HEK293T (cell line): Measurements from ENCODE around the gene LRRC27.

Source experiments
- CTCF ChIA-PET: fragments of 350-600 bp; formaldehyde crosslinking; extraction: SDS; loops from one replicate; lab custom pipeline; 2021; ENCODE audit warnings: antibody characterized with exemption, inconsistent platforms; lab: Yijun Ruan, JAX
- POLR2A ChIA-PET: fragments of 350-600 bp; formaldehyde crosslinking; extraction: SDS; loops from one replicate; lab custom pipeline; 2020; ENCODE audit warnings: antibody characterized with exemption, inconsistent platforms; lab: Yijun Ruan, JAX
- DNase-seq: peaks from one replicate; pipeline ENCODE4 v3.0.0; 2012; ENCODE audit warnings: mixed read lengths; ENCODE audit errors: extremely low spot score
- ARNT ChIP-seq: fragments of 450-650 bp; IDR thresholded peaks from 2 replicates; pipeline ENCODE4 v1.6.1; 2017; ENCODE audit warnings: mild to moderate bottlenecking
- BHLHE40 ChIP-seq: fragments of 450-650 bp; IDR thresholded peaks from 2 replicates; pipeline ENCODE4 v1.6.1; 2016; ENCODE audit warnings: mild to moderate bottlenecking, moderate library complexity, borderline replicate concordance
- CTBP1 ChIP-seq: fragments of 450-650 bp; IDR thresholded peaks from 2 replicates; pipeline ENCODE4 v1.6.1; 2016; ENCODE audit warnings: borderline replicate concordance
- ELF4 ChIP-seq: fragments of 450-650 bp; IDR thresholded peaks from 2 replicates; pipeline ENCODE4 v1.6.1; 2017; ENCODE audit warnings: antibody characterized with exemption
- FOXA1 ChIP-seq: fragments of 450-650 bp; IDR thresholded peaks from 2 replicates; pipeline ENCODE4 v1.6.1; 2016; ENCODE audit warnings: mild to moderate bottlenecking
- FOXK2 ChIP-seq: fragments of 450-650 bp; IDR thresholded peaks from 2 replicates; pipeline ENCODE4 v1.6.1; 2016; ENCODE audit warnings: mild to moderate bottlenecking
- FOXM1 ChIP-seq: fragments of 450-650 bp; IDR thresholded peaks from 2 replicates; pipeline ENCODE4 v1.6.1; 2017; ENCODE audit warnings: mild to moderate bottlenecking, borderline replicate concordance
- HDGF ChIP-seq: fragments of 450-650 bp; IDR thresholded peaks from 2 replicates; pipeline ENCODE4 v1.6.1; 2017; ENCODE audit warnings: antibody characterized with exemption, borderline replicate concordance
- L3MBTL2 ChIP-seq: fragments of 450-650 bp; conservative IDR thresholded peaks from 2 replicates; pipeline ENCODE4 v1.6.1; 2016; ENCODE audit warnings: mild to moderate bottlenecking
- LEF1 ChIP-seq: fragments of 450-650 bp; IDR thresholded peaks from 2 replicates; pipeline ENCODE4 v1.6.1; 2017; ENCODE audit warnings: mild to moderate bottlenecking, borderline replicate concordance
- NFRKB ChIP-seq: fragments of 450-650 bp; IDR thresholded peaks from 2 replicates; pipeline ENCODE4 v1.6.1; 2016; ENCODE audit warnings: mild to moderate bottlenecking, moderate library complexity
- PKNOX1 ChIP-seq: fragments of 450-650 bp; IDR thresholded peaks from 2 replicates; pipeline ENCODE4 v1.6.1; 2016
- SP1 ChIP-seq: fragments of 450-650 bp; IDR thresholded peaks from 2 replicates; pipeline ENCODE4 v1.6.1; 2017
- SUZ12 ChIP-seq: fragments of 450-650 bp; IDR thresholded peaks from 2 replicates; pipeline ENCODE4 v1.6.1; 2016; ENCODE audit warnings: mild to moderate bottlenecking
- TARDBP ChIP-seq: fragments of 450-650 bp; IDR thresholded peaks from 2 replicates; pipeline ENCODE4 v1.6.1; 2016
- ZNF384 ChIP-seq: fragments of 450-650 bp; IDR thresholded peaks from 2 replicates; pipeline ENCODE4 v1.6.1; 2016

Gene LRRC27

GRCh38 chr10:132296666-132297443, 35.1 kb upstream of the LRRC27 start:
- ChIA-PET POLR2A (no interaction called here), CTCF (interaction anchor here (0.5 kb wide), 1 partner anchor 29 kb away, joined by 3 read pairs; no protein-coding TSS in a partner anchor)
- no peak for DNase-seq
- TF ChIP-seq ARNT = no peak
- no peak for TF ChIP-seq CTBP1
- TF ChIP-seq ZNF384 = no peak
- TF ChIP-seq L3MBTL2 = no peak
- TF ChIP-seq FOXA1 = no peak
- TF ChIP-seq LEF1 = no peak
- TF ChIP-seq TARDBP = no peak
- TF ChIP-seq BHLHE40 = no peak

DNA sequence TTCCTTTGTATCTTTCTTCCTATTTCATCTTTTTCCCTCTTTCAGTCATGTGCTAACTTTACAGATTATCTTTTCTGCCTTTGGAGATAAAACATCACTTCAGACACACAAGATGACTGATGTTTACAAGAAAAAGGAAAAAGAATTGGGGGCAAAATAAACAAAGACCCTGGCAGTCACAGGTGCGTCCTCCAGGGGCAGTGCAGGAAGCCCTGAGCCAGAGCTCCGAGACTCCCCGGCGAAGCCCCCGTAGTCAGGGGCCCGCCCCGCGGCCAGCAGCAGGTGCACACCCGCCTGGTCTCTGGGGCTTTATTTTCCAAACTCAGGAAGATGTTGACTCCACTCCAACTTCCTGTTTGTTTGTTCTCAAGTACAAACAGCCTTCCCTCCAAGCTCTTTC, 34.5 kb upstream of the LRRC27 start:
- ChIA-PET CTCF (interaction anchor here (0.5 kb wide), 1 partner anchor 30 kb away, joined by 3 read pairs; no protein-coding TSS in a partner anchor), POLR2A (no interaction called here)
- DNase-seq = no peak
- no peak for TF ChIP-seq FOXA1
- TF ChIP-seq SP1 = no peak
- no peak for TF ChIP-seq BHLHE40
- TF ChIP-seq ZNF384 = no peak
- no peak for TF ChIP-seq FOXM1
- no peak for TF ChIP-seq TARDBP
- TF ChIP-seq LEF1 = no peak
- no peak for TF ChIP-seq FOXK2
- no peak for TF ChIP-seq L3MBTL2
- TF ChIP-seq SUZ12 = no peak
- no peak for TF ChIP-seq PKNOX1
- no peak for TF ChIP-seq ELF4
- TF ChIP-seq ARNT = no peak
- no peak for TF ChIP-seq NFRKB
- no peak for TF ChIP-seq HDGF
- TF ChIP-seq CTBP1 = no peak

GRCh38 chr10:132298038-132298881, 33.7 kb upstream of the LRRC27 start:
- POLR2A ChIA-PET = no interaction called here
- DNase-seq = no peak
- CTCF ChIA-PET = no interaction called here
- TF ChIP-seq HDGF (no peak), ELF4 (no peak), CTBP1 (no peak), ARNT (no peak), BHLHE40 (no peak), SUZ12 (no peak), LEF1 (no peak), FOXM1 (no peak), NFRKB (no peak), L3MBTL2 (no peak), FOXK2 (no peak), ZNF384 (no peak), PKNOX1 (no peak), TARDBP (no peak), FOXA1 (no peak), SP1 (no peak)

DNA sequence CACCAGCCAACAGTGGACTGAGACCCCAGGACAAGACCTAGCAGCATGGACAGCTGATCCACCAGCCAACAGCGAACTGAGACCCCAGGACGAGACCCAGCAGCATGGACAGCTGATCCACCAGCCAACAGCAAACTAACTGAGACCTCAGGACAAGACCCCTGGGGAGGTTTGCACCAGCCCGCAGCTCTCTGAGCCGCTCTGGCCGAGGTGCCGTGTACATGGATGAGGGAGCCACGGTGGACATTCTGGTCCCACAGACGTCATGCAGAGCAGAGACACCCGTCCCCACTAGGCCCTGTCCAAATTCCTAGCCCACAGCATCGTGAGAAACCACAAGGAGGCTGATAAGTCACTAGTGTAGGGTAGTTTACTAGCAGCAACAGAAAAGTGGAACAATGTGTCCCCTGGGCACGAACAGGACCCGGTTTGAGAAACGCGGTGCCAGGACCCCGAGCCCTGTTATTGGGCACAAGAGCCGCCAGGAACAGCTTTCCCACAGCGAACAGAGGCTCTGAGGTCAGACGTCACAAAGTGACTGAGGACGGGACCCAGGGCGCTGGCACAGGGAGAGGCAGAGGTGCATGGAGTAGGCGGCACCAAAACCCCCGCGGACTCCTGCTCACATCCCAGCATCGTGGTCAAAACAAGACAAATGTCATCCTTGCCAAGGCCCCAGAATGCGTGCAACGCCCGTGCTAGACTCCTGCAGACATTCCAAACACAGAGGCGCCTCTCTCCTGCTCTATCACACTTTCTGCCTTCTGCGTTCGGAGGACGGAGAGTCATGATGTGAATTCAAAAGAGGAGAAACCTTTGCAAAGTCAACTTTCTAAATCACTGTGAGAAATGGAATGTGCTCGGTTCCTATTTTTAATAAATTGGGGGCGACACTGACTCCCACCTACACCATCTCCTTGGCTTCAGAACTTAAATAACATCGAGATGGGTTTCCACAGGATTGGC, 32.3 kb upstream of the LRRC27 start:
- DNase-seq = no peak
- ChIA-PET CTCF (no interaction called here), POLR2A (no interaction called here)
- TF ChIP-seq SUZ12 (no peak), NFRKB (no peak), BHLHE40 (no peak), LEF1 (no peak), SP1 (no peak), FOXA1 (no peak), FOXK2 (no peak), FOXM1 (no peak), L3MBTL2 (no peak), PKNOX1 (no peak), CTBP1 (no peak), TARDBP (no peak), ZNF384 (no peak), ELF4 (no peak), HDGF (no peak), ARNT (no peak)
